Transverse colon (tissue), 4 donors: Measurements from ENCODE around the gene MARCHF3. TPM values are rescaled to one million over a fixed set of nuclear protein-coding genes. Genes with fewer than 3 reads are reported as not detected.

Experiments
- DNase-seq: peaks from one replicate; pipeline ENCODE4 v3.0.0-alpha.2; 2019
- H3K27ac ChIP-seq, 4 donors: fragments of 200-600 bp; sonication (generic); 2 replicates each; pipeline ENCODE4 v1.5.1; 2016 to 2018; ENCODE audit warnings: inconsistent platforms in 4 of 4
- H3K27me3 ChIP-seq: fragments of 200-600 bp; sonication (generic); 2 replicates; pipeline ENCODE4 v1.5.1; 2017; ENCODE audit warnings: inconsistent platforms
- H3K36me3 ChIP-seq, 4 donors: fragments of 200-600 bp; sonication (generic); 2 replicates each; pipeline ENCODE4 v1.5.1; 2017 to 2019; ENCODE audit warnings: inconsistent platforms in 4 of 4
- H3K4me1 ChIP-seq, 4 donors: fragments of 200-600 bp; sonication (generic); 2 replicates each; pipeline ENCODE4 v1.5.1; 2017 to 2020; ENCODE audit warnings: inconsistent platforms in 4 of 4
- H3K4me3 ChIP-seq, 4 donors: fragments of 200-600 bp; sonication (generic); 1 replicate in 1 of 4; 2 replicates in 3 of 4; pipeline versions ENCODE4 v1.5.1 to v1.6.1; 2017 to 2019; ENCODE audit warnings: inconsistent platforms in 4 of 4
- H3K9me3 ChIP-seq, 2 donors: fragments of 200-600 bp; sonication (generic); 2 replicates each; pipeline ENCODE4 v1.5.1; 2017 to 2019; ENCODE audit warnings: inconsistent platforms in 2 of 2
- CTCF ChIP-seq, 5 experiments: fragments of 200-600 bp in 3 of 5; fragments of 450-650 bp in 2 of 5; sonication (generic) in 3 of 5; IDR thresholded peaks; 1 replicate in 2 of 5; 2 replicates in 3 of 5; pipeline ENCODE4 v1.5.1; 2016 to 2017; ENCODE audit warnings: antibody characterized with exemption in 5 of 5, inconsistent platforms in 3 of 5, mild to moderate bottlenecking in 2 of 5, moderate library complexity in 1 of 5
- EP300 ChIP-seq: sonication (generic); formaldehyde crosslinking; IDR thresholded peaks from one replicate; pipeline ENCODE4 v1.6.1; 2017; ENCODE audit warnings: antibody characterized with exemption, low read depth
- POLR2A ChIP-seq: fragments of 450-650 bp; IDR thresholded peaks from one replicate; pipeline ENCODE4 v1.6.1; 2016; ENCODE audit warnings: antibody characterized with exemption, mild to moderate bottlenecking, moderate library complexity
- POLR2AphosphoS5 ChIP-seq, 3 donors: sonication (generic); formaldehyde crosslinking; IDR thresholded peaks; one replicate each; pipeline ENCODE4 v1.6.1; 2016; ENCODE audit warnings: antibody characterized with exemption in 3 of 3
- WGBS, 2 donors: methylation state at CpG; one replicate each; pipeline ENCODE4 v1.1.5; 2018; ENCODE audit warnings: low coverage in 1 of 2; 5-methylcytosine and 5-hydroxymethylcytosine counted together
- in situ Hi-C, 4 donors: fragments of 200-750 bp; cut with MboI; loops; one replicate each; pipeline versions ENCODE4 v1.15.0 to v1.15.1; 2017; ENCODE audit warnings: low sequenced_read_pairs in 3 of 4, low pct_ligation_motif_present in 1 of 4, low pct_unique_long_range_greater_than_20kb in 1 of 4
- intact Hi-C: fragments of 100-400 bp; cut with DNase I; formaldehyde crosslinking; loops from one replicate; pipeline ENCODE4 v1.15.1; 2023; ENCODE audit warnings: low total_unique reads
- total RNA-seq, 4 donors: library from RNA; depleted of rRNA; stranded (reverse); fragments of >200 nt; gene quantifications; one replicate each; pipeline ENCODE4 v1.1.0, GENCODE V29; 2016

The MARCHF3 gene
- total RNA-seq, 4 donors from 2014 or later, result 20.3 to 29.6 (median 23.0) TPM

DNA sequence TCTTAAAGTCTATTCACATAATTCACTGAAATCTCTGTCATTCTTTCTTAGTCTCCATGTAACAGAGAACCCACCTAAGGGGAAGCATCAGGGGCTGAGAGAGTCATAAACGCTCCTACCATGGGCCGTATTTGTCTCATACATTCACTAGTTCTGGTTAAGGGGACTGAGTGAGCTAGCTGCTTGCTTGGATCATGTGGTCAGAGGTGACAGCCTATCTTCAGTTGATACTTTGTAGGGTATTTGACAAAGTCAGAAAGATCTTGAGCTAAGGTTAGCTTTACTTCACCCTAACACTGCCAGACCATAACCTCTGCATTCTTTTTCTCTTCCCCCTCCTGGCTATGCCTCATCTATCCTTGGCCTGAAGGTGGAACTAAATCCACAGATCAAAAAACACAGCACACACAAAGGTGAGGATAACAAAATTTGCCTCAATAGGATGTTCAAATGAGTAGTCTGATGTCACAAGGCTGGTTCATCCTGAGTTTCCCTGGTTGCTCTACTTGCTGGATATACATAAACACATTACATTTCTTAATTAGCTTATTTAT lies 66.5 kb downstream of the MARCHF3 start:
- WGBS, 2 donors, result 93 to 94% methylated on average over 2 of the region's 2 CpGs
- in situ Hi-C loops, result no loop called here
- no peaks in the 10 kb centered on the region for H3K4me1 ChIP-seq

DNA sequence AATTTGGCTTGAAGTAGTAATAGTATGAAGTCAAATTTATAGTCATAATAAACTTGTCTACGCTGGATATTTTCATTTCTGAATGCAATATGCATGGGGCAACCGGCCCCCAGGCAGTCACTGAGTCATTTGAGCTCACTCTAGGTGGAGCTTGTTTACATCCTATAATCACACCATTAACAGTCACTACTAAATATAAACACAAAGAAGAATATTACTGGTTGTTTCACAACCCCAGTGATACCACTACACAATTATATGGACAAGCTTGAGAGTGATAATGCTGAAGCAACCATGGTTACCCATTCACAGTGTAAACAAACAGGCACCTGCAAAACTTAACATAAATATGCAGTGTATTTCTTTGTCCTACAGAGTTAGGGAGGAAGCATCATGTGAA lies 68.7 kb downstream of the MARCHF3 start:
- no peaks in the 10 kb centered on the region for H3K4me1 ChIP-seq
- H3K36me3 ChIP-seq, result no peaks in the 10 kb centered on the region
- no peak for TF ChIP-seq POLR2AphosphoS5 (IDR thresholded peaks at IDR 0.05)
- TF ChIP-seq CTCF (IDR thresholded peaks at IDR 0.05), result no peak
- no peak for TF ChIP-seq EP300
- TF ChIP-seq POLR2A, result no peak
- no peaks in the 10 kb centered on the region for H3K9me3 ChIP-seq
- no peak overlapping the region for H3K4me3 ChIP-seq
- in situ Hi-C loops, result no loop called here
- no peak for DNase-seq
- intact Hi-C loops, result no loop called here
- no peak overlapping the region for H3K27ac ChIP-seq
- no peaks in the 10 kb centered on the region for H3K27me3 ChIP-seq
- 32 to 58% methylated on average over 2 of the region's 2 CpGs for WGBS, 2 donors

More for the DNA sequence above, 66.5 kb downstream of the MARCHF3 start:
- Histone ChIP-seq H3K9me3 (no peaks in the 10 kb centered on the region), H3K27ac (no peak overlapping the region), H3K27me3 (no peaks in the 10 kb centered on the region), H3K36me3 (no peaks in the 10 kb centered on the region), H3K4me3 (no peak overlapping the region)
- intact Hi-C loops, result no loop called here
- TF ChIP-seq CTCF (IDR thresholded peaks at IDR 0.05) (no peak), EP300 (no peak), POLR2A (no peak), POLR2AphosphoS5 (IDR thresholded peaks at IDR 0.05) (no peak)
- DNase-seq, result no peak

DNA sequence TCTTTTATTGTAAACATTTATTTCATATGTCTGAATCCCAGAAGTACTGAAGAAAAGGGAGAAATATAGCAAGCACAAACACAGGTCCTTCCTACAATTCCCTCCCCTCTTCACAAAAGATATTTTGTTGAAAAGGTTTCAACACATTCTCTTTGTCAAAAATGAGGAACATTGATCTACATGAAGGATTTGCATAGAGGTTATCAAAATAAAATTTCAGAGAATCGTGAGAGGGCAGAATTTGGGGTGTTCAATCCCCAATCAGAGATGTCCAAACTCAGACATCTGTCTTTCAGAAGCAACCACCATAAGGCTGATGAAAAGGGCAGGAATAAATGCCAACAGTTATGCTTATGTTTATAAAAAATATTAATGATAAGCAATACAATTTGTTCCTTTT lies 69.2 kb downstream of the MARCHF3 start:
- H3K4me3 ChIP-seq, result no peak overlapping the region
- H3K27me3 ChIP-seq, result no peaks in the 10 kb centered on the region
- DNase-seq, result no peak
- H3K4me1 ChIP-seq, result no peaks in the 10 kb centered on the region
- H3K27ac ChIP-seq, result no peak overlapping the region
- H3K36me3 ChIP-seq, result no peaks in the 10 kb centered on the region
- TF ChIP-seq EP300 (no peak), POLR2AphosphoS5 (IDR thresholded peaks at IDR 0.05) (no peak)
- in situ Hi-C loops (no loop called here), intact Hi-C loops (no loop called here)
- WGBS, 2 donors, result 60 to 65% methylated on average over 1 of the region's 1 CpG
- H3K9me3 ChIP-seq, result no peaks in the 10 kb centered on the region

DNA sequence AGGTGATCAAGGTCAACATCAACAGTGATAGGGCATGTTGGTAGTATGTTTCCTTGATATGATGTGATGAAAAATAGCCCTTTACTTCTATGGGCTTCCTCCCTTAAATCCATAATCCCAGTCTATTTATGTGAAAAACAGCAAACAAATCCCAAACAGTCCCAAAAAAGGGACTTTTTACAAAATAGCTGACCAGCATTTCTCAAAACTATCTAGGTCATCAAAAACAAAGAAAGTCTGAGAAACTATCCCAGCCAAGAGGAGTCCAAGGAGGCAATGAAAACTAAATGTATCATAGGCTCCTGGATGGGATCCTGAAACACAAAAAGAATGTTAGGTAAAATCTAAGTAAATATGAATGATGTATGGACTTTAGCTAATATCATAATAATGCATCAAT lies 71.2 kb downstream of the MARCHF3 start:
- intact Hi-C loops (no loop called here), in situ Hi-C loops (no loop called here)
- Histone ChIP-seq H3K27me3 (no peaks in the 10 kb centered on the region), H3K4me1 (no peaks in the 10 kb centered on the region), H3K36me3 (no peaks in the 10 kb centered on the region), H3K9me3 (no peaks in the 10 kb centered on the region), H3K4me3 (no peak overlapping the region), H3K27ac (no peak overlapping the region)
- DNase-seq, result no peak
- TF ChIP-seq CTCF (IDR thresholded peaks at IDR 0.05) (no peak), POLR2AphosphoS5 (IDR thresholded peaks at IDR 0.05) (no peak), EP300 (no peak), POLR2A (no peak)

DNA sequence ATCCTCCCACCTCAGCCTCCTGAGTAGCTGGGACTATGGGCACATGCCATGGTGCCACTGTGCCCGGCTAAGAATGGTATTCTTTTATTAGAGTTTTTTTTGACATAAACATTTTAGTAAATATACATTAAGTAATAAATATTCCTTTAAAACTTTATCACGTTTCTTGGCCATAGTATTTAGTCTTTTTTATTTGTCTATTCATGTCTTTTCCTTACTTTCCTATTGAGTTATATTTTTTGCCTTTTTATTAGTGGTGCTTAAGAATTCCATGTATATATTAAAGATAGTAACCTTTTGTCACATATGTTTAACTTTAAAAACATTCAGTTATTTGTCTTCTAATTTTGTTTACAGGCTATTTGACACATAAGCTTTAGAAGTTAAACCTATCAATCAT lies 73.4 kb downstream of the MARCHF3 start:
- DNase-seq, result no peak
- H3K9me3 ChIP-seq, result no peaks in the 10 kb centered on the region
- no peak overlapping the region for H3K27ac ChIP-seq
- H3K4me1 ChIP-seq, result no peaks in the 10 kb centered on the region
- WGBS, 2 donors, result 82 to 90% methylated on average over 2 of the region's 2 CpGs
- no peak overlapping the region for H3K4me3 ChIP-seq
- intact Hi-C loops (no loop called here), in situ Hi-C loops (no loop called here)
- TF ChIP-seq EP300, result no peak
- TF ChIP-seq POLR2AphosphoS5 (IDR thresholded peaks at IDR 0.05), result no peak
- TF ChIP-seq POLR2A, result no peak
- TF ChIP-seq CTCF (IDR thresholded peaks at IDR 0.05), result no peak
- no peaks in the 10 kb centered on the region for H3K27me3 ChIP-seq
- H3K36me3 ChIP-seq, result no peaks in the 10 kb centered on the region
